NCI-H510A treated with DMSO at 0.1 percent for 48 hours (cell line): Measurements from ENCODE around the gene NAA80.

Source experiments
- DNase-seq: peaks from one replicate; lab custom pipeline; 2025; lab: John Stamatoyannopoulos, UW

NAA80 gene

GRCh38 chr3:50298836-50299637 is at the start of gene NAA80, which contains the start of gene HYAL3:
NAA80 (minus strand) TSS chr3:50299405; CDS start chr3:50297463, 1,942 bp downstream.
HYAL3 (minus strand) TSS chr3:50299405; CDS start chr3:50295602, 3,803 bp downstream.
- peak; percentile 86 for DNase-seq

- DNase-seq = peak; percentile 58
Observed at GRCh38 chr3:50347187-50347813, 48.1 kb upstream of the NAA80 start.

- DNase-seq = peak; percentile 20
Observed at GRCh38 chr3:50345586-50346234, 46.5 kb upstream of the NAA80 start, which contains the start of gene ZMYND10. ZMYND10 (minus strand) TSS chr3:50345732; CDS start chr3:50345579, 153 bp downstream.

GRCh38 chr3:50345008-50345407 is 45.8 kb upstream of the NAA80 start:
- DNase-seq = no peak

- DNase-seq = no peak
Observed at GRCh38 chr3:50342813-50343633, 43.8 kb upstream of the NAA80 start.

- DNase-seq = no peak
Observed at GRCh38 chr3:50341996-50342650, 42.9 kb upstream of the NAA80 start.

GRCh38 chr3:50341537-50341936 is 42.3 kb upstream of the NAA80 start:
- DNase-seq = no peak

GRCh38 chr3:50340448-50341329 is 41.5 kb upstream of the NAA80 start, which contains the start of gene RASSF1:
RASSF1 (minus strand) TSS chr3:50340836; CDS start chr3:50340805, 31 bp downstream.
- DNase-seq = no peak

GRCh38 chr3:50340147-50340447 is 40.9 kb upstream of the NAA80 start:
- no peak for DNase-seq

GRCh38 chr3:50339485-50340146 is 40.4 kb upstream of the NAA80 start:
- DNase-seq = no peak

- no peak for DNase-seq
Observed at GRCh38 chr3:50338965-50339364, 39.8 kb upstream of the NAA80 start.

GRCh38 chr3:50337175-50337861 is 38.1 kb upstream of the NAA80 start:
- DNase-seq = peak; percentile 84

GRCh38 chr3:50336452-50337174 is 37.4 kb upstream of the NAA80 start:
- no peak for DNase-seq

- DNase-seq = no peak
Observed at GRCh38 chr3:50334339-50335075, 35.3 kb upstream of the NAA80 start.

GRCh38 chr3:50333744-50334328 is 34.6 kb upstream of the NAA80 start:
- DNase-seq = no peak

- DNase-seq = no peak
Observed at GRCh38 chr3:50331364-50331907, 32.2 kb upstream of the NAA80 start.

- no peak for DNase-seq
Observed at GRCh38 chr3:50330330-50330729, 31.1 kb upstream of the NAA80 start.
